HG03558 (cell line): Measurements from ENCODE around the gene SLC4A1.

Experiments used
- ATAC-seq: cut with Tn5 transposase; IDR thresholded peaks from one replicate; pipeline ENCODE4 v1.9.1; 2021; ENCODE audit warnings: moderate number of reproducible peaks; ENCODE audit not compliant: unreplicated experiment; ENCODE audit errors: extremely low read depth

Gene SLC4A1

DNA sequence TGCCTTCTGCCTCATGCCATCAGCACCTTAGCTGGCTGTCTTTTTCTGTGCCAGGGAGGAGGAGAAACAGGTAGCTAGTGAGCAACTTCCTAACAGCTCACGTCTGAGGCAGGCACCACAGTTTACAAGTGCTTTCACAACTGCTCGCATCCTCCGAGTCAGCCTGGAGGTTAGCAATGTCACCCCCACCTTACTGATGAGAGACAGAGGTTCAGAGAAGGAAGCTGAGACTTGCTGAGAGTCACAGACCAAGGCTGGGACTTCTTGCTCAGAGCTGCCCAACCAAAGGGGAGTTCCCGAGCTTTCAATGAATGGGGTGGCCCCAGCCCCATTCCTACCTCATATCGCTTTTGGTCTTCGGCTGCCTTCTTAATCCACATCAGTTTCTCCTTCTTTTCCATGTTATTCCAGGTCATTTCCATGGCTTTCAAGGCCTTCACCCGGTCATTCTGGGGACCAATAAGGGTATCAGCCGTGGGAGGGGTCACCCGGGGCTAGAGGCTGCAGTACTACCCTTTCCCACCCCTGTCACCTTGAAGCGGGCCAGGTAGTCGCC is 58.1 kb downstream of the SLC4A1 start:
- ATAC-seq, result no peak

DNA sequence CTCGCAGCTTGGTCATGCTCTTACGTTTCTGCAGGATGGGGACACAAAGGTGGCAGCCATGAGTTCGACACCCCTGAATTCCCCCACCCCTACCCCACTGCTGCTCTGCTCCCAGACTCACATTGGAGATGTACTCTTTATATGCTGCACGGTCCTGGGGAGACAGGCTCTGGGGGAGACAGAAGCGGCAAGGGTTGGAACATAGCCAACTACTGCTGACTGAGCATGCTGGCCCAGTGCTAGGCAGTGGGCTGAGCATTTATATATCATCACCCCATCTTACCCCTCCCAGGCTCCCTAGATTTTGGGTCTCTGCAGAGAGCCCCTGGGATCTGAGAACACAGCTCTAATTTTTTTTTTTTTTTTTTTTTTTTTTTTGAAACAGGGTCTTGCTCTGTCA is 60.2 kb downstream of the SLC4A1 start:
- no peak for ATAC-seq

DNA sequence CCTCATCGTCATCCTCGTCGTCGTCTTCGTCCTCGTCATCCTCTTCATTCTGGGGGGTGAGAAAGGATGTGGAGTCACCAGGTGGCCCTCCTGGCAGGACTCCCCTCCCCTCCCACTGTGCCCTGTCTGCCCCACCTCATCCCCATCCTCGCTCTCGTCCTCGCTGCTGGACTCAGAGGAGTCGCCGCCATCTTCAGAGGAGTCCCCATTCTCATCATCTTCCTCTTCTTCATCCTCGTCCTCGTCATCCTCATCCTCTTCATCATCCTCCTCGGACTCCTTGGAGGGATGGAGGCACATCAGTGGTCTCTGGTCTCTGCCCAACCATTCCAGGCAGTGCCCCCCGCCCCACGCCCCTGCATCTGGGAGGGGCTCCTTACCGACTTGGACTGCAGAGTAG is 60.6 kb downstream of the SLC4A1 start:
- no peak for ATAC-seq

DNA sequence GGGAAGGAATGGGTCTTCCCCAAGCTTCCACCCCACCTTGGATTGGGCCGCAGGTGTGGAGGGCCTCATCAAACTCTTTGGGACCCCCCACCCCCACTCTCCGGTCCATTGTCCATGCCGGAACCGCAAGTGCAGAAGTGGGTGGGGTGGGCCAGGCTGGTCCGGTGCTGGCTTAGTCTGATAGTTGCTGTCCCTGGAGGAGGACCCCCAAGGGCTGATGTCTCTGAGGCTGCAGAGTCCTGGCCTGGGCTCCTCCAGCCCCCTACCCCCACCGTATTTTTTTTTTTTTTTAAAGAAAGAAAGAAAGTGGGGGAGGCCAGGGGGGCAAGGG is 61.1 kb downstream of the SLC4A1 start:
- no peak for ATAC-seq

DNA sequence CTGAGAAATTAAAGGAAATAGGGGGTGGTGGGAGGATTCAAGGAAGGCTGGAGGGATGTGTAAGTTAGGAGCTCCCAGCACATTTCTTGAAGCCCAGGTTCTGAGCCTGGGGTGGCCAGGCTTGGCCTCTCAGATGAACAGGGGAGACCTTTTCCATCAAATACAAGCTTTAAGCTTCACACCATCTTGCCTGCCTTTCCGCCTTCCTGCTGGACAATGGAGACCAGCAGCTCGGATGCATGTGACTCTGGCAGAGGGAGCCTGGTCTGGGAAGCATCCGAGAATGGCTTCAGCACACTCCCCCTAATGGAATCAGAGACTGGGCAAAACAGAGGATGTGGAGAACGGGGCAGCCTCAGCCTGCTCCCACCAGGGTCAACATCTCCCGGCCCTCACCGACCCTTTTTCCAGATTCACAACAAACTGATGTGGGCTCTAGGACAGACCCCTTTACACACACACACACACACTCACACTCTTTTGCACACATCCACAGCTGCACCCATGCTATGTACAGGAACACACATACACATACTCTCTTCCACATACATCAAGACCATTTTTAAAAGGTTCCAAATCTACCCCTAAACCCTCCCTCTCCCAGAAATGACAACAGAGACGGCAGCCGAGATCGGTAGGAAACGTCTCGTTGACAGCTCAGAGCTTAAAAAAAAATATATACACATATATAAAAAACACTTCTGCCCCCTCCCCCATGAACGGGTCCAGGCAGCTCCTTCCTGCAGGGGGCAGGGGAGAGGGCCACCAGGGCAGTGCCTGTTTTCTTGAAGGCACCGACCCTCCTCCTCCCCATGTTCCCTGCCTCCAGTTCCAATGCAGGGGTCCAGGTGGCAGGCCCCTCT is 61.7 kb downstream of the SLC4A1 start:
- ATAC-seq, result no peak

DNA sequence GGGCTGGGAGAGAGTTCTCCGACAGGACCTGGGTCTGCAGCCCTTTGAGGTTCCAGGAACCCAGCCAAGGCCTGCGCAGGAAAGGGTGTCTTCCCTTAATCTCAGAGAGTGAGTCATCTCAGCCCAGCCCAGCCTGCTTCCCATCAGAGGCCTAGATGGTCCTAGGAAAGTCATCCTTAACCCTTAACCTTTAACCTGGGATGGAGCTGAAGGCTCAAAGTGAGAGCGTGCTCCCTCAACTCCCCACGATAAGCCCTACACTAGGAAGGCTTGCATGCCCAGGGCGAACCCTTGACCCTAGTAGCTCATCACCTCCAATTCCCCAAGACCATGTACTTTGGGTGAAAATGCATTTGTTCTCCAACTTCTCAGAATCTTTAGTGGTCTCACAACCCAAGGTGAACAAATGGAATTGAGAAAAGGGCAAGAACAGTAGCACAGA is 63.5 kb downstream of the SLC4A1 start:
- ATAC-seq, result no peak

DNA sequence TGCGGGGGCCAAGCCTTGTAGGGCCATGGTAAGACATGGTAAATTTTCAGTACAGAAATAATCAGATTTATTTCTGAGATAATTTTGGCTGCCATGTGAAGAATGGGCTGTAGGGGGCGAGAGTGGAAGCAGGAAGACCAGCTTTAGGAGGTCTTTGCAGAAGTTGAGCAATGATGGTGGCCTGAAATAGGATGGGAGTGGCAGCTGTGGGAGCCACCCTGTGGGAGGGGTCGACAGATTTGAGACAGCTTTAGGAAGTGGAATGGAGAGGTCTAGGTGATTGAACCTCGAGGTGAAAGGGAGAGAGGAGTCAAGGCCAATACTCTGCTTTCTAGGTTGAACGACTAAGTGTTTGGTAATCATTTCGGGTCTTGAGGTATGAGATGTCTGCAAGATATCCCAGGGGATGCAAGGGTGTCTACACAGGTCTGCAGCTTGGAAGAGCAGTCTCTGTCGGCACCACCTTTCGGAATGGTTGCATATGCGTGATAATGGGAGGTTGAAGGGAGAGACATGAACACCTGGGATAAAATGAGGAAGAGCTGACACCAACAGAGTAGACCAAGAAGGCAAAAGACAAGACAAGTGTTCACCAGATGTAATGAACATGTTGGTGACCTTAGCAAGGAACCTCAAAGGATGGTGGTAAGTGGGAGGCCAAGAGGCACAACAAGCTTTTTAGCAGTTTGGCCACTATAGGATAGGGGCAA is 64.0 kb downstream of the SLC4A1 start:
- ATAC-seq, result no peak

DNA sequence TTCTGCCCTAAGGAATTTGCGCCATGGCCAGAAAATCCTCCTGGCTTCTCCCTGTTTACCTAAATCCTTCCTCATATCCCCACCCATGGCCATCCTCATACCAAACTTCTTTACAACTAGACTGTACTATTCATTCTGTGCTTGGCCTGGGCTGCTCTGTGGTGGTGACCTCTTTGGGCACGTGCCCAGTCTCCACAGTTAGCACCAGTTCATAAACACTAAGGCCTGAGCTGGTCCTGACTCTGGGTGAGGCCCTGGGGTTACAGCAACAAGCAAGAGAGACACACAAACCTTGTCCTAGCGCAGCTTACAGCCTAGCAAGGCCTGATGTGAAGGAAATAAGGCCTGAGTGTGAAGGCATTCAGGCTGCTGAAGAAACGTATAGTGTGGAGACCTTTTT is 65.2 kb downstream of the SLC4A1 start:
- ATAC-seq, result no peak

DNA sequence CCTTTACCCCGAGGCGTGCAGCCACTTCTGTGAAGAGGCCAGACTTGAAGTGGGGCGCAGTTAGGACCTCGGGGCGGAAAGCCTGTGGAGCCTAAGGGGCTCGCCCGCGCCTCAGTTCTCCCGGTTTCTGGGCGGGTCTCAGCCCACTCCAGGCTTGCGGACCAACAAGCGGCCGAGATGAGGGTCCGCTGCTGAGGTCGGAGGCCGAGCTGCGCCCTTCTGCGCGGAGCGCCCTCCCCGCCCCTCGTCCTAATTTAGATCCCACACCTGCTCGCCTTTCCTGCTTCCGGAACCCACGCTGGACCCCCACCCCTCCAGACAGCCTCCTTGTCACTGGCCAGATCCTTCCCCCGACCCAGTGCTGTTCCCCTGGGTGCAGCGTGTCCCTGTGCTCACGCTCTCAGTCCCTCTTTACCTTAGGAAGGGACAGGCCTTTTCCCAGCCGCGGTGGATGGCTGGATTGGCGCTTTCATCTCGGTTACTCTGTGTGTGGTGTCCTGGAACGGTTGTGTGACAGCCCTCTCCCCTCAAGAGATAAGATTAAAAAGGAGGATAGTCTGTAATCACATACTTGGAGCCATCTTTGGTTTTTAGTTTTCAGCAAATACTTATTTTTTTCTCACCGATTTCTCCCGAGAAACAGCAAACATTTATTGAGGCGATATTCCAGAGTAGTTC is 67.3 kb downstream of the SLC4A1 start:
- no peak for ATAC-seq

DNA sequence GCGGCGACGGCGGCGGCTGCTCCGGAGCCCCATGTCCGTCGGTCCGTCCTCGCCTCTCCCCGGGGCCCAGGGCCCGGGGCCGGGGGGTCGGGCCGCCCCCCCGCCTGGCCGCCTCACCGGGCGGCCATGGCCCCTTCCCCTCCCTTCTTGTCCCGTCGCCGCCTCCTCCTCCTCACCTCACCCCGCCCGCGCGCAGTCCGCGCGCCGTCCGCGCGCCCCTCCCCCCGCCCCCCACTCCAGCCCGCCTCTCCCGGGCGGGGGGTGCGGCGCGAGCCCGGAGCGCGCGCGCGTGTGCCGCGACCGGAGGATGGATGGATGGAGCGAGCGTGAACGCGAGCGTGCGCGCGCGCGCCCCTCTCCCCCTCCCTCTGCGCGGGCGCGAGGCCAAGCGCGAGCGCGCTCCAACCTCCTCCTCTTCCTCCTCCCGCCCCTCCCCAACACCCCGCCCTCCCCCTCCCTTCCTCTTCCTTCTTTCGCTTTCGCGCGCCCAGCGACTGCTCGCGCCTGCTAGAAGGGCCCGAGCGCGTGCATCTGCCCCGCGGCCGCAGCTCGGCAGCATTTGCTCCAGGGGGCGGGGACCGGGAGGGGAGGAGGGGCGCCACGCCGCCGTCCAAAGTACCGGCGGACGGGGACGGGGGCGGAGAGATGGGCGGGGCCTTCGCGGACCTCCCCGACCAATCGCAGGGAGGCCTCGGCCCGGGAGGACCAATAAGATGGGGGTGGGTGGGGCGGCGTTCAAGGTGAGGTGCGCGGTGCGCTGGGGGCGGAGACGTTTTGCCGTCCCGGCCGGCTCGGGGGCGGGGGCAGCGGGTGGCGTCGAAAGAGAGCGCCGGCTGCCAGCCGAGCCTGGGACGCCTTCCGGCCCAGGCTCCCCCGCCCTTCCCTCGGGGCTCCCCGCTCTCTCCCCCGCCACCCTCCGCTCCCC is 68.1 kb downstream of the SLC4A1 start, which contains the start of gene ATXN7L3:
ATXN7L3 (minus strand) TSS at position 332 of the 925 bp plus-strand sequence. CDS start 1,814 bp downstream, outside the sequence.
- no peak for ATAC-seq

DNA sequence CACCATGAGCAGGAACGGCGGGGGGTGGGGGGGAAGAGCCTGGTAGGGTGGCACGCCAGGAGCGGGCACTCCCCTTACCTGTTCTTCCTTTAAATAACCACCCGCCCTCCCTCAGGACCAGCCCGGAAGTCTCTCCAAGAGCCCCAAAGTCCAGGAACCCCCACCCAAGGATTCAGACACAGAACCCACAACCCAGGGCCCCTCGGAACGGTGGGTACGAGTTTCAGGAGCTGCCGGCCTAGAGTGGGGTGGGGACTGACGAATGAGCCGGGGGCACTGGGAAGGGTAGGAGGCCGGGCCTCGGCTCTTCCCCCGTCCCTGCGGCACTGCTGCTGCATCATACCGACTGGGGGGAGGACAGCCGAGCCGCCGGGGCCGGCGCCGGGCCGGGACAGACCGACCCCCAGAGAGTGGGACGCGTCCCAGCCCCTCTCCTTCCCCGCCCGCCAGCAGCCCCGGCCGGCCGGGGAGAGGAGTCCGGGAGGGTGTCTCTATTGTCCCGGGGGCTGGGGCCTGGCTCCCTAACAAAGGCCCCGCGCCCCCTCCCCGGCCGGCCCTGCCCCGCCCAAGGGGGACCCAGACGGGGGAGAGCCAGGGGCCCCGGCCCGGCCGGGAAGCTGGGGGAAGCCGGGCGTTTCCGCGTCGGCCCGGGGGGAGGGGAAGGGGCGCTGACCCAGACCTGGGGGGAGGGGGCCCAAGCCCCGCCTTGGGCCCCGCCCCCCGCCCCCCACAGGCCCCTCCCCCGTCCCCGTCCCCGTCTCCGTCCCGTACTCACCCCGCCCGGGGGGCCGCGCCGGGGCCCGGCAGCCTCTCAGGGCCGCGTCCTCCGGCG is 69.0 kb downstream of the SLC4A1 start:
- no peak for ATAC-seq
